ENCODE measurements around the gene IFNA10. TPM values are rescaled to one million over a fixed set of nuclear protein-coding genes. Genes with fewer than 3 reads are reported as not detected.
"Not testable (repeated sequence)": the region's sequence is repeated elsewhere in the genome, so short reads cannot be mapped to it uniquely, and the experiment has no call there.

The IFNA10 gene
- total RNA-seq, 4 donors from 2014 or later = not detected

GRCh38 chr9:21194867-21195776 lies 11.8 kb downstream of the IFNA10 start:
- DNase-seq; H3K27ac ChIP-seq; H3K36me3 ChIP-seq; in situ Hi-C loops (cut with MboI; ENCODE audit: low pct_ligation_motif_present in 1 of 4, low pct_unique_long_range_greater_than_20kb in 1 of 4, low sequenced_read_pairs in 3 of 4); H3K4me3 ChIP-seq; H3K9me3 ChIP-seq; intact Hi-C loops (cut with DNase I; ENCODE audit: low total_unique reads); H3K4me1 ChIP-seq; H3K27me3 ChIP-seq: not testable (repeated sequence)
- WGBS, 2 donors (ENCODE audit: low coverage in 1 of 2) = 4 to 42% methylated on average over 3 to 6 of the region's 6 CpGs
- peak; percentile 15 to 38 (median 24) for TF ChIP-seq CTCF (IDR thresholded peaks at IDR 0.05)

- WGBS, 2 donors (ENCODE audit: low coverage in 1 of 2) = 80 to 89% methylated on average over 3 of the region's 3 CpGs
- H3K4me1 ChIP-seq; in situ Hi-C loops (cut with MboI; ENCODE audit: low pct_ligation_motif_present in 1 of 4, low pct_unique_long_range_greater_than_20kb in 1 of 4, low sequenced_read_pairs in 3 of 4); intact Hi-C loops (cut with DNase I; ENCODE audit: low total_unique reads); DNase-seq; H3K27me3 ChIP-seq; H3K9me3 ChIP-seq; H3K4me3 ChIP-seq; H3K27ac ChIP-seq; H3K36me3 ChIP-seq: not testable (repeated sequence)
These were observed 19.5 kb downstream of the IFNA10 start, which contains the start of gene IFNA4 for GRCh38 chr9:21187487-21187886. IFNA4 (minus strand) TSS chr9:21187587; CDS start chr9:21187531, 56 bp downstream.

GRCh38 chr9:21182810-21183736 lies 23.9 kb downstream of the IFNA10 start:
- H3K4me1 ChIP-seq; H3K9me3 ChIP-seq; in situ Hi-C loops (cut with MboI; ENCODE audit: low pct_ligation_motif_present in 1 of 4, low pct_unique_long_range_greater_than_20kb in 1 of 4, low sequenced_read_pairs in 3 of 4); intact Hi-C loops (cut with DNase I; ENCODE audit: low total_unique reads); H3K36me3 ChIP-seq; H3K27ac ChIP-seq; DNase-seq; H3K4me3 ChIP-seq; H3K27me3 ChIP-seq: not testable (repeated sequence)
- peak in 2 of 5 experiments; percentile 15 to 16 for TF ChIP-seq CTCF (IDR thresholded peaks at IDR 0.05)
- 41 to 54% methylated on average over 4 of the region's 4 CpGs for WGBS, 2 donors (ENCODE audit: low coverage in 1 of 2)

- Histone ChIP-seq H3K27ac (no peak overlapping the region), H3K4me1 (no peaks in the 10 kb centered on the region), H3K36me3 (no peaks in the 10 kb centered on the region), H3K9me3 (no peaks in the 10 kb centered on the region), H3K27me3 (no peaks in the 10 kb centered on the region), H3K4me3 (no peak overlapping the region)
- in situ Hi-C loops (cut with MboI; ENCODE audit: low pct_ligation_motif_present in 1 of 4, low pct_unique_long_range_greater_than_20kb in 1 of 4, low sequenced_read_pairs in 3 of 4) = no loop called here
- intact Hi-C loops (cut with DNase I; ENCODE audit: low total_unique reads) = no loop called here
- no peak for TF ChIP-seq POLR2AphosphoS5 (IDR thresholded peaks at IDR 0.05)
- TF ChIP-seq POLR2A (IDR thresholded peaks at IDR 0.05) = no peak
- TF ChIP-seq CTCF (IDR thresholded peaks at IDR 0.05) = no peak
- no peak for TF ChIP-seq EP300 (IDR thresholded peaks at IDR 0.05; ENCODE audit: low read depth)
- 86 to 100% methylated on average over 2 of the region's 2 CpGs for WGBS, 2 donors (ENCODE audit: low coverage in 1 of 2)
- no peak for DNase-seq
These were observed 32.3 kb downstream of the IFNA10 start for GRCh38 chr9:21174671-21175070.

Measured in transverse colon (tissue), 4 donors.